GM18499 (cell line): ENCODE data around the gene FBLN7.

Source experiments
- ATAC-seq: cut with Tn5 transposase; IDR thresholded peaks from one replicate; pipeline ENCODE4 v1.9.1; 2021; ENCODE audit warnings: moderate number of reproducible peaks; ENCODE audit not compliant: insufficient read depth, unreplicated experiment

The FBLN7 gene

DNA sequence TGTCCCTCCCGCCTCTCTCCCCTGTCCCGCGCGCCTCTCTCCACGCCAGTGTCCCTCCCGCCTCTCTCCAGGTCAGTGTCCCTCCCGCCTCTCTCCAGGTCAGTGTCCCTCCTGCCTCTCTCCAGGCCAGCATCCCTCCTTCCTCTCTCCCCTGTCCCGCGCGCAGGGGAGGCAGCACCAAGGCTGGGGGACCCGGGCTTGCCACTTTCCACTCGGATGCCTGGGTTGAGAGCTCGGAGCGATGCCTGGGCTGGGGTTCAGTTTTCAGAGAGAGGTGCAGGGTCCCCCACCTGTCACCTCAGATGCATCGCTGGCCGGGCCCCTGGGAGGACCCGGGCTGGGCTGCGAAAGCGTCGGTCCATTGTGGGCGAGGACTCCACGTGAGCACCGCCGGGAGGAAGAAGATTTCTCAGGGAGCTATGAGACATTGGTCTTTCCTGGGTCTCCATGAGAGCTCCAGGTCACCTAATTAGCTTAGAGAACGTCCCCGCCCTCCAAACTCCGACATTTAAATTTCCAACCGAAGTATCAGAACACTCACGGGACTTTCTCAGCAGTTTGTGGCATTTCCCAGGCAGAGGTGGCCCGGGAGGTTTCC, 2.1 kb downstream of the FBLN7 start:
- no peak for ATAC-seq

DNA sequence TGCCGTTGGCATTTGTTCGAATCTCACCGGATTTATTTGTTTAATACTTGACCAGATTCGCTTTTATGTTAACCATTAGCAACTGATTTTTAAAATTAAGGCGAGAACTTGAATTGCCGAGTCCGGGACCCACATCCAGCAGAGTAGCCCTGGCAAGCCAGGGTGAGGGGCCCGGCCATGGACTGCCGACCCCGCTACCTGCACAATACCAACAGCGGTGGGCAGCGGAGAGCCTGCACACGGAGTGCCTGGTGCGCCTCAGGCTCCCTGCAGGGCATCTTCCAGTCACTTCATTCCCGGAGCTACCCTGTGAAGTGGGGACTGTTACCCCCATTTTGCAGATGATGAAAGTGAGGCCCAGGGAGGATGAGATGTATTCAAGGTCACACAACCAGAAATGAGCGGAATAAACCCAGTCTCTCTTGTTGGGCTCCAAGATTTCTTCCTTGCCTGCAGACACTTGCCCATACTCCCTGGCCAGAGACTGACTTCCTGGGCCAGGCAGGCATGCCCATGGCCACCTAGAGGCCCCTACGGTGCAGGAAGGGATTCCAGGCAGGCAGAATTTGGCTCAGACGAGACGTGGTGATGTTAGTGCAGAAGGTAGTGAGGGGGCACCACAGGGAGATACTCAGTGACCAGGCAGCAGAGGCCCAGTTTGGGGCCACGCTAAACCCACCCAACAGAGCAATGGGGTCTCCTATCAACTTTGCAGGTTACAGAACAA, 2.9 kb downstream of the FBLN7 start:
- no peak for ATAC-seq

DNA sequence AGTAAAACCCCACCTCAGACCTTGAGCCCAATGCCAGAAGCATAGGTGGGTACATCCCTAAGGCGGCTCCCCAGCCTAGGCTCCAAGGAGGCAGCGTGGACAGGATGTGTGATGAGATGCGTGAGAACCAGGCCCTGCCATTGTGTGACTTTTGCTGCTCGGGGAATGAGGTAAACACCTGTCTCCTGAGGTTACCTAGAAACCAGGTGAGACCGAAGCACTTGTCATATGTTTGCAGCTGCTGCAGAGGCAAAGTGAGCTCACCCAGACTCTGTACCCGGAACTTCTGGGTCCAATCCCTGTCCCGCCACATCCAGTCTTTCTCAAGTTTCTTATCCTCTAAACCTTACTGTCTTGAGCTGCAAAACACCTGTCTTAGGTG, 3.4 kb downstream of the FBLN7 start:
- no peak for ATAC-seq

DNA sequence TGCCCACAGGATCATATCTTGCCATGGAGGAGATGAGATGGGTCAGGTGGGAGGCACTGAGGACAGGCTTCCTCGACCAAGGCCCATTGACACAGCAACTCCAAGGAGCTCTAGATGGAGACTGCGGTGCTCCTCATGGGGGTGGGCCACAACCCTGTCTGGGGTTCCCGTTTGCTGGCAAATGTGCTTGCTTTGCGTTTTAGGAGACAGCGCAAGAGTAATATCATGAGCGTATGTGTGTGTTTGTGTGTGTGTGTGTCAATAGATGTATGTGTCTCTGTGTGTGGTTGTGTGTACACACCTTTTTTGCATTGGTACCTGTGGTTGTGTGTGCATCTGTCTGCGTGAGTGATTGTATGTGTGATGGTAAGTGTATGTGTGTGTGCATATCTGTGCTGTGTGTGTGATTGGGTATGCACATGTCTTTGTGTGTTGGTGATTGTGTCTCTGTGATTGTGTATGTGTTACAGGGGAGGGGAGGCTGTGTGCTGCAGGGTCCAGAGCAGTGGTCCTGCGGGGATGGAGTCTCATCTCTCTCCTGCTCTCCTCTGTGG, 4.4 kb downstream of the FBLN7 start:
- ATAC-seq: no peak

DNA sequence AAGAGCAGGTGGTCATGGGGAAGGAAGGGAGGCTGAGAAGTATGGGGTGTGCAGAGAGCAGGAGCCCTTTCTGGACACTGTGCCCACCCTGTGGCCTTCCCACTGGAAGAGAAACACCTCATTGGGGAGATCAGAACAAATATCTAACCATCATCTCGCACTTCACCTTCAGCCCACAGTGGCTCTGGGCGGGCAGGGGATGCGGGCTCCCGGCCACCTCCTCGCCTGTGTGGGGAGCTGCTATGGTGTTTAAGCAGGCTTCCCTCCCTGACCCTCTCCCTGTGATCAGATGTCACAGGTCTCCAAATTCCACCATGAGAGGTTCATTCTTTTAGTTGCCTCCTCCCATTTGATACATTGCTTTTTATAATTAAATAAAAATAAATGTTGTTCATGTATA, 5.0 kb downstream of the FBLN7 start:
- ATAC-seq: no peak

DNA sequence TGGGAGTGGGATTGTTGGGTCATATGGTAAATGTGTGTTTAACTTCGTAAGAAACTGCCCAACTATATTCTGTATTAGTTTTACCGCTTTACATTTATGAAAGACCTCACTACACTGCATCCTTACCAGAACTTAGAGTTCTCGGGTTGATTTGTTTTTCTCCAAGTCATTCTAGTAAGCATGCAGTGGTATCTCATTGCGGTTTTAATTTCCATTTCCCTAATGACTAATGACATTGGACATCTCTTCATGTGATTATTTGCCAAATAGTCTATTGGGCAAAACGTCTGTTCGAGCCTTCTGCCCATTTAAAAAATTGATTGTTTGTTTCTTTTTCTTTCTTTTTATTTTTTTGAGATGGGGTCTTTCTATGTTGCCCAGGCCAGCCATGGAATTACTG, 6.8 kb downstream of the FBLN7 start:
- ATAC-seq: no peak

DNA sequence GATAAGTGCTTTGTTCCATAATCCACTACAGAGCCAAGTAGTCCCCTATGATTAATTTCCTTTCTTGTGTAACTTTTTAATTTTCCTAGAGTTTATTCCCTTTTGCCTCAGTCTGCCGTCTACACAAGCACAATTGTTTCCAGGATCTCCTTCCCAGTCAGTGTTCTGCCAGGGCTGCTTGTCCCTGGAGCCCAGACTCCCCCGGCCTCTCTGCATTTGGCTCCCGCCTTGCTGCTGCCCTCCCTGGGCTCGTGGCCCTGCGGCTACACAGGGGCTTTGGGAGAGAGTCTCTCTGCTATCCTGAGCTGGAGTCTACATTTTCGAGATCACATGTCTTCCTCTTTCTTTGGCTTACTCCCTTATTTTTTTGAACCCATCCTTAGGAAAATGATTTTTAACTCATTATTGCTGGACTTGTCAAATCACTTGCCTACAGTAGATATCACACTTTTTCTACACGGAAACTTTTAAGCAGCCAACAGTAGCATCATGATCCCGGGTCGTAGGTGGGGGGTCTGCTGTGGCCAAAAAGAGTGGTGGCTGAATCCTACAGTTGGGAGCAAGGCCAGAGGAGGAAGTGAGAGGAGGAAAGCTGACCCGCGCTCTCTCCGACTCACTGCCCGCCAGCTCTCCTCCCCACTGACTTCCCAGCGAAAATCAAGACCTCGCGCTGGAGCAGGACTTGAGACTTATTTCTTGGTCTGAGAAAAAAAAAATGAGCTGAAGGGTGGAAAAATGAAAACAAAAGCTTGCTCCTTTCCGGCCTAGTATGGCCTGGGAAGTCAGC, 9.4 kb downstream of the FBLN7 start:
- no peak for ATAC-seq

DNA sequence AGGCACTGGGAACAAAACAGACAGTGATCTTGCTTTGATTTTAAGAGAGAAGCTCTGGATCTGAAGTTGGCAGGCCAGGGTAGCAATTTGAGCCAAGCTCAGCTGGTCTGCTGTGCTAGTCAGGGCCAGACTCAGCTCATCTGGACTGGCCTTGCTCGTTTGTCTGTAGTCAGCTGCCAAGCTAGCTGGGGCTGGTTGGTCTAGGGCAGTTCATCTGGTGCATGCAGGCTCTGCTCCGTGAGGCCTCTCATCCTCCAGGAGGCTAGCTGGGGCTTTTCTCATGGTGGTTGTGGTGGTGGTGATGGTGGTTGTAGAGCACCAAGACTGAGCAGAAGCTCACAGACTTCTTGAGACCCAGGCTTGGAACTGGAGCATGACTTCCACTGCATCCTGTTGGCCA, 10.3 kb downstream of the FBLN7 start:
- no peak for ATAC-seq

DNA sequence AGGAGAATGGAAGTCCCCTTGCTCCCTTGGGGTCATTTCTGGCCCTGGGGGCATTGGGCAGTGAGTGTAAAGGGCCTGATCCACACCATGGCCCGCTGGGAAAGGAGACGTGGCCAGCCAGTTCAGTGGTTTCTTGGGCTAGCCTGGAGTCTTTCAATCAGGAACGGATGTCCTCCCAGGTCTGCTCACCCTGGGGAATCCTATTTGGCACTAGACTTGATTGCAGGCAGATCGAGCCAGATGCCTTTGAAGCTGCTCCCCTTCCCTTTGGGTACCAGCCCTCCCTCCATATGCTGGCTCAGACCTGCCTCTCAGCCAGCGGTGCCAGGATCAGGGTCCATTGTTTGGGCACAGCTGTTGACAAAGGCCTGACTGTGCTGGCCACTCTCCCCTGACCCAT, 11.0 kb downstream of the FBLN7 start:
- no peak for ATAC-seq

DNA sequence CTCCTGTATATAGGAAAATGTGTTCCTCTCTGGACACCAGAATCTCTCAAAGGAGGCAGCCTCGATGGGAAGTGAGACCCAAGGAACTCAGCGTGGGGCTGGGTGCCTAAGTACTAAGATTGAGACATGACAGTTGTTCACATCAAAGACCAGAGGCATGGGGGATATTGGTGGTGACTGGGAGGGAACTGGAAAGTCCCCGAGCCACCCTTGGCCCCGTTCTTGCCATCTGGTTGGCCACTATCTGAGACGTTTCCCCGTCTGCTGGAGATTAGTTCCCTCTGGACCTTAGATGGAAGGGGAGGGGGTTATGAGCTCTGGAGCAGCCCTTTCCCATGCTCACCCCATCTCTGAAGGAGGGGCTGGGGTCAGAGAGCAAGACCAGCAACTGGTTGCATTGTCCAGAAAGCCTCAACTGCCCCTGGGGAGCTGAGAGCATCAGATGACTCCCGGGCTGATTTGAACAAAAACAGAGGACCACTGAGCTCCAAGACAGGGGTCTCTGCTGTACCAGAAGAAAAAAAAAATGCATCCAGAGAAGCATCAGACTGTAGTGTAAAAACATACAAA, 11.8 kb downstream of the FBLN7 start:
- ATAC-seq: no peak

DNA sequence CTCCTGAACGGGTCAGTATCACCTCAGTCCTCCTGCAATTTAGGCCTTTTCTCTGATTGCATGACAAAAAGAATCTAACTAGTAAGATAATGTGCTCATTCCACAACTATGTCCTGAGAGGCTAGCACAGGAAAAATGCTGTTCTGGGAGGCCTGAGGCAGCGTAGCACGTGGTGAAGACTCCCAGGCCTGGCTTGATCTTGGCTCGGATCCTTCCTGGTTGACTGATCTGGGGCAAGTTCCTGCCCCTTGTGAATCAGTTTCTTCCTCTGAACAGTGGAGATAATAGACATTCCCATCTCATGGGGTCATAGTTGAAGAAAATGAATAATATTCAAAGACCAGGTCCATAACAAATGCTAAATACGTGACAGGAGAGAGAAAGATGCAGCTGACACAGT, 12.3 kb downstream of the FBLN7 start:
- ATAC-seq: no peak

DNA sequence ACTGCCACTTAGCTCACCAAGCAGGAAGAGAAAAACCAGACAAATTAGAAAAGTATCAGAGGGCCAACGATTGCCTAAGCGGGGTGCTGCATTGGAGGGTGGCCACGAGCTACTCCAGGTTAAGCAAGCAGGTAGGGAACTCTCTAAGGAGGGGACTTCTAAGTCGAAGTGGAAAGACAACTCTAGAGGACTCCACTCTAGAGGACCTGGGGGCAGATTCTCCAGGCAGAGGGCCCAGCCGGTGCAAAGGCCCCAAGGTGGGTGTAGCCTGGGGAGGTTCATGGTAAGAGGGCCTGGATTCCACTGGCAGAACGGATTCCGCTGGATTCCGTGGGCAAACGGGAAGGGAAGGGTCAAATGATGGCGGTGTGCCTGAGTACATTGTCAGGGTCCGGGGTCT, 12.7 kb downstream of the FBLN7 start:
- no peak for ATAC-seq

DNA sequence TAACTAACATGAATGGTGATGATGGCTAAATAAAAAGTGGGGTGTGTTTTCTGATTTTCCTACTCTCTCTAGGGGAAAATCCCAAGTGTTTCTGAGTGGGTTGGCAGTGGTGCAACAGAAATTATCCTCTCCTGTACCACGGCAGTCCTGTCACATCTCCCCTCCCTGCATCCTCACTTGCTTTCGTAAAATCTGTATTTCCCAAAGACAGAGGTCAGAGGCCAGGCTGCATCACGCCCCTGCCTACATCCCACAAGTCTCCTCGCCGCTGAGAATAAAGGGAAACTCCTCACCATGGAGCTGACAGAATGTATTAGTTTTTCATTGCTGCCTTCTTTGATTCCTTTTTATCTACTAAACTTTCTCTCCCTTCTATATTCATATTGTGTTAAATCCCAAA, 13.1 kb downstream of the FBLN7 start:
- ATAC-seq: no peak

DNA sequence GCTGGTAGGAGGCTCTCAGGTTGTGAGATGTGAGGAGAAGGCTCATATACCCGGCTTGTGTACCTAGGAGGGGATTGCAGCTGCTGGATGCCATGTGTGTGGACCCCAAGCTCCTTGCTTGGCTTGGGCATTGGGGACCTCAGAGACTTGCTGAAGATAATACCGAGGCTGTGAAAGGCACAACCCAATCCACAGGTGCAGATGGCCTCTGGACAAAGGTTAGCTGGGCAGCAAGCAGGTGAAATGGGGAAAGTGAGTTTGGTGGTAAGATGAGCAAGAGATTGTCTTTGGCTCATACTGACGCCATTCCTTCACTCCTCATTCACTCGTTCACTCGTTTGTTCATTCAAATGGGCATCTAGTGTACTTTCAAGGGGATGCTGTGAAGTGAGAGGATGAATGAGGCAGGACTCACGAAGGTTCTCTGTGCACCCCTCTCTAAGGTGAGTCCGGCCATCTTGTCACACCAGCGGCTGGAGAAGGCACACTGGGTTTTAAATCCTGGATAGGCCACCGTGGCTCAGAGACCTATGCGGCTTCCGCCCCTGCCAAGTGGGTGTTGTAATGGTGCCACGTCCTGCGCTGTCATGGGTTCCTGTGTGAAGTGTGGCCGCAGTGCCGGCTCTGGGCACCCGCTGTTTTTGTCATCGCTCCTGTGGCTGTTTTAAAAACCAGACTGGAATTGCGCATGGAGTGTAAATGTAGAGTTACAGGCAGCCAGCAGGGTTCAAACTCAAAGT, 13.7 kb downstream of the FBLN7 start:
- no peak for ATAC-seq

DNA sequence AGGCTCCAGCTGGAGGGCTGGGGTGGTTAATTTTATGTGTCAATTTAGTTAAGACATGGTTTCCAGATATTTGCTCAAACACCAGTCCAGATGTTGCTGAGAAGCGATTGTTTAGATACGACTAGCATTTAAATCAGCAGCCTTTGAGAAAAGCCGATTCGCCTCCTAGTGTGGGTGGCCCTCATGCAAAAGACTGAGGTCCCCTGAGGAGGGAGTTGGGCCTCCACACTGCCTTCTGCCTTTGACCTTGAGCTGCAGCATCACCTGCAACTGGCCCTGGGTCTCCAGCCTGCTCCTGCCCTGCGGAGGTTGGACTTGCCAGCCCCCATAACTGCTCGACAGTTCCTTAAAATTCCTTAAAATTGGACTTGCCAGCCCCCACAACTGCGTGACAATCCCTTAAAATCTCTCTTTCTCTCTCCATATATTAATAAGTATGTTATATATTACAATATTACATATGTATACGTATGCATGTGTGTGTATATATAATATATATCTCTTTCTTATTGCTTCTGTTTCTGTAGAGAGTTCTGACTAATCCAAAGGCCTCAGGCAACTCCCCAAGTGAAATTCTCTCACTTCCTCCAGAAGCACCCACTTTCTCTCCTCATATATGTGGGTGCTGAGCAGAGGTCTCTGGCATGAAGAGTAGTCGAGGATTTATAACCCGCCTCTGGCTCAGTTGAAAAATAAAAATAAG, 14.4 kb downstream of the FBLN7 start:
- no peak for ATAC-seq

DNA sequence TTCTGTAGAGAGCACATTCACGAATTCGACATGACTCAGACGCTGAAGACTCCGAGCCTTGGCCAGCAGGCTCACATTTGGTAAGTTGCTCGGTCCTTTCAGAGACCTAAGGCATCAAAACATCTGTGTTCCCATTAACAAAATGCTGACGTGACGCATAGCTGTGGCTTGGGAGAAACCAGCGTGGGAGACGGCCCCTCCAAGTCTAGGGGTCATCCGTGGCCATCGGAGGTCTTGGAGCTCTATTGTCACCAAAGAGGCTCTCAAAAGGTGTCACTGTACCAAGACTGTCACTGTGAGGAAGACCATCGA, 14.9 kb downstream of the FBLN7 start:
- ATAC-seq: no peak

DNA sequence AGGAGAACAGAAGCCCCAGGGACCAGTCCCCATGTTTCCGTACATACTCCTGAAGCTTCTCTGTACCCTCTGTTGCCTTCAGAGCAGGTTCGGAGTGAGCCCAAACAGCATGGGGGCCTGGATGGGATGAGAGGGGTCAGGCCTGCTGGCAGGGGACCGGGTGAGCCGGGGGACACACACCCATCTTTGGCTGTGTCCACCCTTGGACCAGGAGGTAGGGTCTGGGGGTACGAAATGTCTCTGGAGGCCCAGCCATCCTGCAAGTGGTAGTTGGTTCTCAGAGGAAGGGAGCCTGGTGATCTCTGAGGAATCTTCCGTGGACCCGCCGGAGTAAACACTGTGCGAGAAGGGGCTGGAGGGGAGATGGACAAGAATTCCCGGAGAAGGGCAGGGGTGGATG, 15.3 kb downstream of the FBLN7 start:
- ATAC-seq: no peak

DNA sequence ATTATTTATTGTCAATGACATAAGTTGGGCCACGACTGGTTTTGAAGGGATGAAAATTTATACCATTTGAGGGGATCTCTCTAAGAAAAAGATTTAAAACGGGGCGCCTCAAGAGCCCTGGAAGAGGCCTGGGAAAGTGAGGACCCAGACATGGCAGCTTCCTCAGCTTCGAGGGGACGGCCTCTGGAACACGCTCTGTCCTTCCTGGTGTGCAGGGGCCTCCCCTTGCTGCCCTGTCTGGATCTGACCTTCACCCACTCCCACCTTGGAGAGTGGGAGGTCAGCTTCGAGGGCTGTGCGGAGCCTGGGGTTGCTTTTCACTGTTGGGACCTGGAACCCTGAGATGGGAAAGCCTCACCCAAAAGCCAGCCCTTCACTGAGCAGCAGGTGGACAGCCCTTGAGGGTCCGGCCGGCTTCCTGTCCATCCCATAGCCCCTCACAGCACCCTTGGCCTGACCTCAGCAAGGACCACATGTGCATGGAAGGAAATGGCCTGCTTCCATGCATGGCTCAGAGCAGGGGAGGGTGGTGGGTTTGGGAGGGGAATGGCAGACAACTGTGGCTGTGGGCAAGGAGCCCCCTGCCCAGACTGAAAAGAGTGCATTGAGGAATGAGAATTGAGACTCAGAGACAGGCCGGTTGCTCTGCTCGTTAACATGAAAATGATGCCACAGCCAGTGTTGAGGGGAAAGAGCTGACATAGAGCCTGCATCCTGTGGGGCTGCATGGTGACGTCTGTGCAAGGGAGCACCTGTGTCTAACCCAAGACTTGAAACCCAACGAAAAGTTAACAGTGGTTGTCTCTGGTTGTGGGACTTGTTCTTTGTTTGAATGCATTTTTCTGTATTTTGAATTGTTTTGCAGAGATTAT, 16.3 kb downstream of the FBLN7 start:
- no peak for ATAC-seq
